K562 (cell line): ENCODE results near the gene SIRT7. TPM values are rescaled to one million over a fixed set of nuclear protein-coding genes. Genes with fewer than 3 reads are reported as not detected.

Experiments
- ATAC-seq: fragments of 200-7000 bp; cut with Tn5 transposase; 3 replicates; pipeline ENCODE4 v1.9.1; 2020; ENCODE audit warnings: moderate library complexity
- BruUV-seq: library from RNA; stranded (reverse); fragments of 400-500 nt; replicated peaks from 2 replicates; lab custom pipeline; 2021; lab: Mats Ljungman, UMichigan
- CTCF ChIA-PET: fragments of 300-600 bp; formaldehyde crosslinking; extraction: SDS; loops from one replicate; lab custom pipeline; 2021; ENCODE audit warnings: low intra/inter-chr PET ratio; lab: Yijun Ruan, JAX
- POLR2A ChIA-PET: fragments of 300-600, 350-650 bp; sonication (Branson Sonifier 250); formaldehyde crosslinking; extraction: SDS; loops from one replicate; lab custom pipeline; 2021; ENCODE audit warnings: antibody characterized with exemption, inconsistent platforms; lab: Yijun Ruan, JAX
- DNase-seq, 4 experiments: peaks; one replicate each; pipeline versions ENCODE4 v3.0.0 to v3.0.0-alpha.2; 2011 to 2018; ENCODE audit warnings: low spot score in 3 of 4, mixed read lengths in 3 of 4; ENCODE audit errors: extremely low read depth in 1 of 4
- FAIRE-seq: peaks from 2 replicates; lab custom pipeline; 2011; peaks lifted over from hg19 to GRCh38; lab: Jason Lieb, UNC
- H2AFZ ChIP-seq: 2 replicates; pipeline ENCODE4 v1.6.0; 2011; ENCODE audit warnings: low read depth, low read length, control low read depth, inconsistent platforms
- H3K27ac ChIP-seq: fragments of 200-600 bp; 3 replicates; pipeline ENCODE4 v1.8.0; 2011; ENCODE audit warnings: low read depth, mild to moderate bottlenecking, control low read depth, inconsistent platforms, low read length, moderate library complexity, mixed read lengths; ENCODE audit errors: extremely low read depth
- H3K27me3 ChIP-seq, 2 experiments: fragments of 300-600 bp in 1 of 2; 2 replicates in 1 of 2; 3 replicates in 1 of 2; pipeline versions ENCODE4 v1.6.0 to v1.8.0; 2011; ENCODE audit warnings: inconsistent platforms in 2 of 2, low read length in 2 of 2, mild to moderate bottlenecking in 1 of 2, mixed read lengths in 1 of 2, moderate library complexity in 1 of 2; ENCODE audit not compliant: control insufficient read depth in 2 of 2, insufficient read depth in 2 of 2
- H3K36me3 ChIP-seq: fragments of 300-600 bp; 3 replicates; pipeline ENCODE4 v1.8.0; 2011; ENCODE audit warnings: mild to moderate bottlenecking, low read length, inconsistent platforms; ENCODE audit not compliant: control insufficient read depth, insufficient read depth
- H3K4me1 ChIP-seq, 2 experiments: fragments of 200-600 bp in 1 of 2; replicated peaks in 1 of 2; 2 replicates in 1 of 2; 3 replicates in 1 of 2; pipeline versions ENCODE4 v1.5.1 to v1.8.0; 2011; ENCODE audit warnings: inconsistent platforms in 2 of 2, low read length in 2 of 2, mild to moderate bottlenecking in 1 of 2, mixed read lengths in 1 of 2, moderate library complexity in 1 of 2; ENCODE audit not compliant: control insufficient read depth in 2 of 2, insufficient read depth in 2 of 2
- H3K4me2 ChIP-seq: 2 replicates; pipeline ENCODE4 v1.6.1; 2011; ENCODE audit warnings: low read length, control low read depth, inconsistent platforms, mixed read lengths; ENCODE audit not compliant: insufficient read depth
- H3K4me3 ChIP-seq: fragments of 200-600 bp; sonication (generic), shearing (Covaris generic); 2 replicates; pipeline ENCODE4 v1.5.1; 2016; ENCODE audit warnings: control low read depth, inconsistent platforms
- H3K79me2 ChIP-seq: fragments of 200-600 bp; 3 replicates; pipeline ENCODE4 v1.8.0; 2011; ENCODE audit warnings: low read length, inconsistent platforms; ENCODE audit not compliant: control insufficient read depth, insufficient read depth
- H3K9ac ChIP-seq, 2 experiments: 2 replicates each; pipeline versions ENCODE4 v1.6.0 to v1.6.1; 2011; ENCODE audit warnings: low read depth in 2 of 2, low read length in 2 of 2, control low read depth in 1 of 2, inconsistent platforms in 1 of 2, mild to moderate bottlenecking in 1 of 2, mixed read lengths in 1 of 2; ENCODE audit not compliant: insufficient read depth in 1 of 2
- H3K9me1 ChIP-seq: one replicate; pipeline ENCODE4 v1.6.0; 2011; ENCODE audit warnings: inconsistent platforms, mild to moderate bottlenecking, low read length, moderate library complexity; ENCODE audit not compliant: control insufficient read depth, insufficient read depth
- H3K9me3 ChIP-seq: replicated peaks from 2 replicates; pipeline ENCODE4 v1.5.1; 2011; ENCODE audit warnings: low read depth, low read length, inconsistent platforms; ENCODE audit not compliant: control insufficient read depth, insufficient read depth
- H4K20me1 ChIP-seq: replicated peaks from 2 replicates; pipeline ENCODE4 v1.6.1; 2011; ENCODE audit warnings: low read length, inconsistent platforms, mixed read lengths; ENCODE audit not compliant: control insufficient read depth, insufficient read depth
- ARID4B ChIP-seq: sonication (generic); formaldehyde crosslinking; IDR thresholded peaks from 2 replicates; pipeline ENCODE4 v1.8.0; 2022; ENCODE audit warnings: mild to moderate bottlenecking, missing genetic modification reagents
- ATF7 ChIP-seq: fragments of 450-650 bp; IDR thresholded peaks from 2 replicates; pipeline ENCODE4 v1.7.1; 2014; ENCODE audit warnings: mild to moderate bottlenecking, moderate library complexity
- CBFA2T2 ChIP-seq: fragments of 450-650 bp; conservative IDR thresholded peaks from 2 replicates; pipeline ENCODE4 v1.6.1; 2017; ENCODE audit warnings: mild to moderate bottlenecking
- CBFA2T3 ChIP-seq: fragments of 450-650 bp; IDR thresholded peaks from 2 replicates; pipeline ENCODE4 v1.6.1; 2017
- COPS2 ChIP-seq: fragments of 450-650 bp; conservative IDR thresholded peaks from 2 replicates; pipeline ENCODE4 v1.6.1; 2016; ENCODE audit warnings: mild to moderate bottlenecking, moderate library complexity
- ESRRA ChIP-seq: fragments of 450-650 bp; IDR thresholded peaks from 2 replicates; pipeline ENCODE4 v1.6.1; 2014; ENCODE audit warnings: low read depth, mild to moderate bottlenecking, moderate library complexity, borderline replicate concordance
- MNT ChIP-seq, 2 experiments: fragments of 450-650 bp; conservative IDR thresholded peaks; 2 replicates each; pipeline ENCODE4 v1.6.1; 2017; ENCODE audit warnings: mild to moderate bottlenecking in 2 of 2, moderate library complexity in 2 of 2
- NCOR1 ChIP-seq: fragments of 450-650 bp; IDR thresholded peaks from 2 replicates; pipeline ENCODE4 v1.6.1; 2016; ENCODE audit warnings: mild to moderate bottlenecking, moderate library complexity
- NFIC ChIP-seq: fragments of 450-650 bp; IDR thresholded peaks from 2 replicates; pipeline ENCODE4 v1.6.1; 2017; ENCODE audit warnings: mild to moderate bottlenecking, inconsistent platforms
- RUNX1 ChIP-seq: sonication (generic); IDR thresholded peaks from 2 replicates; pipeline ENCODE4 v1.6.1; 2016; ENCODE audit warnings: antibody characterized with exemption, low read depth
- SMARCA4 ChIP-seq: fragments of 450-650 bp; IDR thresholded peaks from 2 replicates; pipeline ENCODE4 v1.6.1; 2016
- TBL1XR1 ChIP-seq, 2 experiments: IDR thresholded peaks; 2 replicates each; pipeline ENCODE4 v1.6.1; 2012; ENCODE audit warnings: improper control_type of control experiment in 2 of 2, low read length in 2 of 2, mild to moderate bottlenecking in 1 of 2
- XRCC5 ChIP-seq: fragments of 200-400 bp; formaldehyde crosslinking; IDR thresholded peaks from 2 replicates; pipeline ENCODE4 v1.6.1; 2017; ENCODE audit warnings: low read depth, mild to moderate bottlenecking, low read length
- ZNF707 ChIP-seq: fragments of 250-450 bp; sonication (Bioruptor Pico); conservative IDR thresholded peaks from 2 replicates; pipeline ENCODE4 v1.8.0; 2022; ENCODE audit warnings: inconsistent platforms, mild to moderate bottlenecking, moderate library complexity
- WGBS: fragments of 100-300 bp; shearing (Covaris generic); methylation state at CpG from one replicate; pipeline ENCODE4 v1.1.6; 2016; ENCODE audit warnings: low coverage, mixed read lengths; ENCODE audit not compliant: insufficient coverage; ENCODE audit errors: missing lambda C conversion rate; 5-methylcytosine and 5-hydroxymethylcytosine counted together
- in situ Hi-C: fragments of 300-500 bp; cut with MboI; formaldehyde crosslinking; loops from 4 replicates; pipeline ENCODE4 v1.15.0; 2018; ENCODE audit warnings: inconsistent platforms, mixed read lengths
- intact Hi-C: fragments of 100-400 bp; cut with micrococcal nuclease; formaldehyde crosslinking; loops from 2 replicates; pipeline ENCODE4 v1.14.2; 2022
- polyA plus RNA-seq, 8 experiments: library from polyadenylated mRNA; depleted of rRNA in 4 of 8; stranded (reverse) in 5 of 8; unstranded in 3 of 8; fragments of >200 nt; fragmentation: Nextera tagmentation in 2 of 8; fragmentation: Illumina TruSeq in 1 of 8; extraction: Ambion mirVana in 2 of 8; extraction: Trizol in 1 of 8; gene quantifications; 2 replicates each; pipeline versions ENCODE4 v1.2.1 to v1.2.3, GENCODE V29; 2011 to 2014; ENCODE audit warnings: inconsistent platforms in 1 of 8, missing spikeins in 1 of 8
- total RNA-seq, 7 experiments: library from RNA; depleted of rRNA in 6 of 7; stranded (reverse); fragments of >200 nt in 6 of 7; fragmentation: Illumina TruSeq in 2 of 7; extraction: Trizol in 2 of 7; gene quantifications; 2 replicates each; pipeline versions ENCODE4 v1.2.1 to v1.2.3, GENCODE V29; 2011 to 2021; ENCODE audit warnings: low replicate concordance in 1 of 7
- TF ChIP-seq, protein P1 (sequence below): sonication (generic); formaldehyde crosslinking; IDR thresholded peaks from 2 replicates; pipeline ENCODE4 v1.8.0; 2022; ENCODE audit warnings: missing genetic modification reagents, mild to moderate bottlenecking, moderate library complexity, borderline replicate concordance

SIRT7 gene
- total and polyA plus RNA-seq, 9 of the 15 experiments (the other 6 are each of a cell fraction or from before 2014, with no cell fraction given) = 1.6 to 54.8 (median 20.3) TPM

- ATAC-seq (peak; percentile 12), DNase-seq (peak in 2 of 4 experiments; percentile 57 to 85), FAIRE-seq (peak; percentile 93)
- Histone ChIP-seq H2AFZ (no peak overlapping the region), H3K9me1 (peaks cover 13% of the 10 kb centered on the region), H3K4me1 (peaks cover 39 to 99% of the 10 kb centered on the region in 2 experiments), H3K9me3 (no peaks in the 10 kb centered on the region), H3K79me2 (peaks cover 42% of the 10 kb centered on the region), H4K20me1 (peaks cover 7% of the 10 kb centered on the region), H3K9ac (peak overlapping the region in 1 of 2 experiments; percentile 89; a peak in 2 of 4 replicates), H3K4me2 (peak overlapping the region; percentile 10; the same call in 1 of the 2 replicates), H3K36me3 (peaks cover 36% of the 10 kb centered on the region; the same call in 2 of the 3 replicates), H3K27ac (peak overlapping the region; percentile 23), H3K27me3 (no peaks in the 10 kb centered on the region), H3K4me3 (no peak overlapping the region)
- intact Hi-C loops (no loop called here), in situ Hi-C loops (no loop called here)
- POLR2A ChIA-PET = interaction anchor here (0.6 to 2.3 kb wide), 6 partner anchors 12 to 205 kb away, joined by 3 to 7 read pairs (median 3); no protein-coding TSS in a partner anchor
- WGBS = 17% methylated on average over 7 of the region's 9 CpGs
- TSS peak; percentile 27 for BruUV-seq
- CTCF ChIA-PET = no interaction called here
- 0 out of 4 replicates have a peak, but pooled peaks have one; percentile 21 to 47 for TF ChIP-seq TBL1XR1 (IDR thresholded peaks at IDR 0.05; ENCODE audit: low read length in 2 of 2)
- peak; percentile 56; the same call in 1 of the 2 replicates for TF ChIP-seq ARID4B (CRISPR knock-in tag)
- no peak for TF ChIP-seq COPS2
- TF ChIP-seq CBFA2T2 = peak; percentile 58; the same call in 1 of the 2 replicates
- peak; percentile 62; the same call in 1 of the 2 replicates for TF ChIP-seq XRCC5
- TF ChIP-seq, protein P1, sequence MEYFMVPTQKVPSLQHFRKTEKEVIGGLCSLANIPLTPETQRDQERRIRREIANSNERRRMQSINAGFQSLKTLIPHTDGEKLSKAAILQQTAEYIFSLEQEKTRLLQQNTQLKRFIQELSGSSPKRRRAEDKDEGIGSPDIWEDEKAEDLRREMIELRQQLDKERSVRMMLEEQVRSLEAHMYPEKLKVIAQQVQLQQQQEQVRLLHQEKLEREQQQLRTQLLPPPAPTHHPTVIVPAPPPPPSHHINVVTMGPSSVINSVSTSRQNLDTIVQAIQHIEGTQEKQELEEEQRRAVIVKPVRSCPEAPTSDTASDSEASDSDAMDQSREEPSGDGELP = 0 out of 2 replicates have a peak, but pooled peaks have one; percentile 22
- peak; percentile 20; the same call in 1 of the 2 replicates for TF ChIP-seq NFIC
- TF ChIP-seq ESRRA = 0 out of 2 replicates have a peak, but pooled peaks have one; percentile 34
- peak; percentile 8 to 45; a peak in 1 of 4 replicates for TF ChIP-seq MNT (conservative IDR thresholded peaks at IDR 0.05)
- peak; percentile 67; the same call in 1 of the 2 replicates for TF ChIP-seq RUNX1
- 0 out of 2 replicates have a peak, but pooled peaks have one; percentile 19 for TF ChIP-seq SMARCA4
- no peak for TF ChIP-seq ZNF707 (CRISPR knock-in tag)
- TF ChIP-seq CBFA2T3 = peak; percentile 77
- TF ChIP-seq ATF7 = peak; percentile 26; the same call in 1 of the 2 replicates
- peak; percentile 60; the same call in 1 of the 2 replicates for TF ChIP-seq NCOR1
Measured at GRCh38 chr17:81932333-81932983, 14.5 kb upstream of the SIRT7 start.
